Kidney capillary endothelial cell (primary cell): ENCODE measurements around the gene RAB24.
A peak's percentile ranks its signal among the peaks of the same experiment; 100 is the strongest.
"Not testable (repeated sequence)": the region's sequence is repeated elsewhere in the genome, so short reads cannot be mapped to it uniquely, and the experiment has no call there.

Experiments used
- DNase-seq: peaks from one replicate; pipeline ENCODE4 v3.0.0-alpha.2; 2018; ENCODE audit warnings: low spot score

RAB24 gene

DNA sequence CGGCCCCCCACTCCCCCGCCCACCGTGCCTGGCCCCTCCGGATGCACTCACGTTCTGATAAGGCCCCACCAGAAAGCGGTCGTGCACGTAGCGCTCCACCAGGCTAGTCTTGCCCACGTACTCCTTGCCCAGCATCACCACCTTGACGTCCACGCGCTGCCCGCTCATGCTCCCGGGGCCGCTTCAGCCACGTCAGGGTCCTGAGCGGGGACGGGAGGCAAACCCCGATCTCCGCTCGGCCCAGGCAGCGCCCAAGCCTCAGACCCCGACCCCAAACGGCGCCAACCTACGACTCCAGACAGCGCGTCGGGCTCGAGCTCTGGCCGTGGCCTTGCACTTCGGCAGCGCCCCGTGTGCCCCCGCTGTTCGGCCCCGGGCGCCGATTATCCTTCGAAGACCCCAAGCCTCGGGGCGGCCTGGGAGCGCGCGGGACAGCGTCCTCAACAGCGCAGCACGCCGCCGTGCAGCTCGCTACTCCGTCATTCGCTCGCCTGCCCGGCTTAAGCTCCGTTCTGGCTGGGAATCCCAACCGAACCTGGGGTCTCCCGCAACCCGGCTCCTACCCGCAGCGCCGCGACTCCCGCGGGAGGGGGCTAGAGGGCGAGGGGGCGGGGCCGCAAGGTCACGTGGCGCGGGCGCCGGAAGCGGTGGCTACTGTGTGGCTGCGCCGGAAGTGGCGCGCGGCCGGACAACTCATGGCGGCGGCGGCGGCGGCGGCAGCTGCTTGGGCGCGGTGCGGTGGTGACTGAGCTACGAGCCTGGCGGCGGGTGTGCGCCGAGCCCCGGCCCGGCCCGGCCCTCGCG, at the start of gene RAB24, which contains the start of gene PRELID1:
TSS of gene RAB24 (minus strand) at position 599 of the 804 bp plus-strand sequence. CDS start at position 168, 431 bp downstream.
TSS of gene PRELID1 (plus strand) at position 679 of the 804 bp plus-strand sequence. CDS start 187 bp downstream, outside the sequence.
- peak; percentile 83 for DNase-seq

DNA sequence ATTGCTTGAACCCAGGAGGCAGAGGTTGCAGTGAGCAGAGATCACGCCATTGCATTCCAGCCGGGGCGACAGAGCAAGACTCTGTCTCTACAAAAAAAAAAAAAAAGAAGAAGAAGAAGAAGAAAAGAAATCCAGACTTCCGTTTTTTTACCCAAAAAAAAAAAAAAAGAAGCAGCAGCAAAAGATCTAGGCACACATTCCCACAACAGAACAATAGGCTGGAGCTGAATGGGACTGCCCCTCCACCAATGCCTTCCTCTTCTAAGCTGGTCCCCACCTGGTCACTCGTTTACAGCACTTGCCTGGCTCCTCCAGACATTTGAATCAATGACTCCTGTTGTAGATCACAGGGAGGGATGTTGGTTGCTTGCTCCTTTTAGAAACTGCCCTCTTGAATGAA, 49.6 kb upstream of the RAB24 start:
- no peak for DNase-seq

DNA sequence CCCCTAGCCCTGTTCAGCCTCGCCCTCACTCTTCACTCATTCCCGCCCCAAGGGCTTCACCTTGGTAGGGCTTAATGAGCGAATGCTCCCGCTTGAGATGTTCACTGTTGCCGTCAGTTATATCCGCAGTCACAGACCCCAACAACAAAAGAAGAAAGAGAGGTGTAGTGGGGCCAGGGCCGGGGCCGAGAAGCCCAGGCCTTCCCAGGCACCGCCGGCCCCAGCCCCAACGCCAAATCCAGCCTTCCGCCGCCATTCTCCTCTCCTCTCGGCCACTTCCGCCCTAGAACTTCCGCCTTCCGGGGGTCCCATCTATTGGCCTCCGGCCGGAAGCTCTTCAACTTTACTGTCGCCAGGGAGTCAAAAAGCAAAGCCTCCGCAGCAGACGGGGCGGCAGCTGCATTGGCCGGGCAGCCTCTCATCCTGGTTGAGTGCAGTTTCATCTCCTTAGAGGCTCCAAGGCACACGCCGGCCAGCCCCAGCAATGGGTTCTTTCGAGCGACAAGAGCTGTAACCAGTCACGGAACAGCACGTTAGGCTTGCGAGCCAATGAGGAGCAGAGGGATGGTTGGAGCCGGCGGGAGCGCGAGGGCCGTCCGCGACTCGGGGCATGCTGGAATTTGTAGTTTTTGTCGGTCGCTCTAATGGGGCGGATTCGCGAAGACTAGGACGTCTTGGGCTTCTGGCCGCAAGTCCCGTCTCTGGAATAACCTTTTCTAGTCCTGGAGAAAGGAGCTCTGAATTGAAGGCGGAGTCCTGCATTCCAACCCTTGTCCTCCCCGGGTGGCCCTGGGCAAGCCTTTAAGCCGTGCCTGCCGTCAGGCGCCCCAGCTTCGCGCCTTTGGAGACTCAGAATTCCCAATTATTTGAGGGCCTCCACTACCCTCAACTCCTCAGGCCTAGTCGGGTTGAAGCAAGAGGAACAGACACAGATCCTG, 48.1 kb upstream of the RAB24 start, which contains the start of gene LMAN2:
TSS of gene LMAN2 (minus strand) at position 277 of the 938 bp plus-strand sequence. CDS start at position 256, 21 bp downstream.
- DNase-seq = peak; percentile 93

DNA sequence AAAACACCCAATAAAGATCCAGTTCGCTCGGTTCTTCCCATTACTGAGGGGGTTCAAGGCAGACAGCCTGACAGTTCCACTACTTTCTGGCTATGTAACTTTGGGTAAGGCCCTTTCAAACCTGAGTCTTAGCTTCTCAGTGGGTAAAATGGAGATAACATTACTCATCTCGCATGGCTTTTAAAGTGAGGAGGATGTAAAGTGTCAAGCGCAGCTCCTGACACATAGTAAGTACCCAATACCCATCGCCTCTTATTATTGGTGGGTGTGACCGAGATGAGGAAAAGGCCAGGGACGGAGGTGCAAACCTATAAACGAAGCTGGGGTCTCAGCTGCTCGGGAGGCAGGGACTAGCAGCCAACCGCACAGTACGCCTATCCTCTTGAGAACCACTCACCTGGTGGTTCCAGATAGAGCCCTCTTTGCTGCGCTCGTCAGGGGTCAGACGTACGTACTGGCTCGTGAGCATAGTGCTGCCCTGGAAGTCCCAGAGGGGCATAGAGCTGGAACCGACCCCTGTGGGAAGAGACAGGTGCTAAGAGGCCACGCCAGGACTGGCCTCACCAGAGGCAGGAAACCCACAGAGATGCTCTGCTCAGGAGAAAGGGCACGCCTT, 47.4 kb upstream of the RAB24 start:
- DNase-seq = no peak

DNA sequence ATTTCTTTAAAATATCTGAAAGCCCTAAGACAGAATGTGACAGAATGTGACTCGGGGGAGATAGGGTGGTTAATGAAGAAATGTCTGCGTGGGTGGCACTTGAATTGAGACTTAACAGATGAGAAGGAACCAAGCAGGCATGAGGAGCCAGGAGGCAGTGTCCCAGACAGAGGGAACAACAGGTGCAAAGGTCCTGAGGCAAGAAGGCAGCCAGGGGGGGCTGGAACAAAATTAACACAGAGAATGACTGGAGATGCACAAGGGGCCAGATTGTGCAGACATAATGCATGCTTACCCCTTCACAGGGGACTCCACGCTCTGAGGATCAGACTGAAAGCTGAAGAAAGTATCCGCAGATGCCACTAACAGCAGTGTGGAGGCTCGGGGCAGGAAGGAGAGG, 46.2 kb upstream of the RAB24 start:
- no peak for DNase-seq

DNA sequence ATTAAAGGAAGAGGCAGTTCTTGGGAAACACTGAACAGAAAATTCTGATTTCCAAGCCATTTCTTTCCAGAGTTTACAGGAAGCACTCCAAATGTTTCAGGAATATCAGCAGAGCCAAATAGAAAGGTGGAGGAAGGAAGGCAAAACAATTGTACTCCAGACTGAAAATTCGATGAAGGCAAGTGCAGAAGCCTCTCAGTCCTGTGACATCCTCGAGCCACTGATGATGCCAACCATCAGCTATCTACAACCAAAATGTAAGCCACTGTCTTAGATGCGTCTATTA, 45.8 kb upstream of the RAB24 start:
- DNase-seq = no peak

DNA sequence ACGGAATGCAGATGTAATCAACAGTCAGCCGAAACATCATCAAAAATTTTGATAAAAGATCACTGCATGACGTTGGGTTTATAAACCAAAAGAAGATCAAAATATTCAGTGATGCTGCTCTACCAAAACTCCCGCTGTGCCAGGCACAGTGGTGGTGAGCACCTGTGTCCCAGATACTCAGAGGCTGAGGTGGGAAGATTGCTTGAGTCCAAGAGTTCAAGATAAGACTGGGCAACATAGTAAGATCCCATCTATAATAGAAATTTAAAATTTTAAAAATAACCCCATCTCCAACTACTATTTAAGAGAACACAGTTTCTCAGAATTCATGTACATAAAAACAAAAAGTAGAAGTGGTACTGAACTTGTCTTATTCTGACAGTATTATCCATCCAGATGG, 44.2 kb upstream of the RAB24 start:
- DNase-seq = no peak

DNA sequence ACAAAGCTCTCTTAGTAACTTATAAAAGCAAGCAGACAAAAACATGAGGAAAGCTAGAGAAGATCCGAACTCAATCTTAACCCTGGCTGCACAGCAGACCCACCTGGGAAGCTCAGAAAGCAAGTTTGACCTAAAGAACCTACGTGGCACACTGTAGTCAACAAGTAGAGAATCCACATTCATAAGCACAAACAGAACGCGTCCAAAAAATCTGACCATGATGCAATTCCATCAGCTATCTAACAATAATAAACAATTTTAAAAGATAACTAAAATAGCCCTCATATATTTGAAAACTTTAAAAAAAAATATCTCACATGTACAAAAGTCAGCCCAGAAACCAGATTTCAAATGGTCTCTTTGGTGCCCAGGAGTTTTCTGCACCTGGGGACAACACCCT, 43.3 kb upstream of the RAB24 start:
- no peak for DNase-seq

DNA sequence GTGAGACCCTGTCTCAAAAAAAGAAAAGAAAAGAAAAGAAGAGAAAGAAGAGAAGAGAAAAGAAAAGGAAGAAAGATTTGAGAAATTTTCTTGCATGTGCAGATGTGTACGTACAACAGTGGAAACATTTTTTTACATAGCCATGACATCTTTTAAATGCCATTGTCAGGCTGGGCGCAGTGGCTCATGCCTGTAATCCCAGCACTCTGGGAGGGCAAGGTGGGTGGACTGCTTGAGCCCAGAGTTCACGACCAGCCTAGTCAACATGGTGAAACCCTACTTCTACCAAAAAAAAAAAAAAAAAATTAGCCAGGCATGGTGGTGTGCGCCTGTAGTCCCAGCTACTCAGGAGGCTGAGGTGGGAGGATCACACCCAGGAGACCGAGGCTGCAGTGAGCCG, 41.4 kb upstream of the RAB24 start:
- no peak for DNase-seq

DNA sequence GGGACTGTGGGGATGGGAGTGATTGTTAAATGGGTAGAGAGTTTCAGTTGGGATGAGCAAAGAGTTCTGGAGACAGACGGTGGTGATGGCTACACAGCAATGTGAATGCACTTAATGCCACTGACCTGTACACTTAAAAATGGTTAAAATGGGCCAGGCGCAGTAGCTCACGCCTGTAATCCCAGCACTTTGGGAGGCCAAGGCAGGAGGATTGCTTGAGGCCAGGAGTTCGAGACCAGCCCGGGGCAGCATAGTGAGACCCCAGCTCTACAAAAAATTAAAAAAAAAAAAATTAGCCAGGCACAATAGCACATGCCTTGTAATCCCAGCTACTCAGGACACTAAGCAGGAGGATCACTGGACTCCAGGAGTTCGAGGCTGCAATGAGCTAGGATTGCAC, 40.3 kb upstream of the RAB24 start:
- no peak for DNase-seq

DNA sequence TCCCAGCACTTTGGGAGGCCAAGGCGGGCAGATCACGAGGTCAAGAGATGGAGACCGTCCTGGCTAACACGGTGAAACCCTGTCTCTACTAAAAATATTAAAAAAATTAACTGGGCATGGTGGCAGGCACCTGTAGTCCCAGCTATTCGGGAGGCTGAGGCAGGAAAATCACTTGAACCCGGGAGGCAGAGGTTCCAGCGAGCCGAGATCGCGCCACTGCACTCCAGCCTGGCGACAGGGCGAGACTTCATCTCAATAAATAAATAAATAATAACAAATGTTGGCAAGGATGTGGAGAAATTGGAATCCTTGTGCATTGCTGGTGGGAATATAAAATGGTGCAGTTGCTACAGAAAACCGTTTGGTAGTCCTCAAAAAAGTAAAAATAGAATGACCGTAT, 39.5 kb upstream of the RAB24 start:
- not testable (repeated sequence) for DNase-seq

DNA sequence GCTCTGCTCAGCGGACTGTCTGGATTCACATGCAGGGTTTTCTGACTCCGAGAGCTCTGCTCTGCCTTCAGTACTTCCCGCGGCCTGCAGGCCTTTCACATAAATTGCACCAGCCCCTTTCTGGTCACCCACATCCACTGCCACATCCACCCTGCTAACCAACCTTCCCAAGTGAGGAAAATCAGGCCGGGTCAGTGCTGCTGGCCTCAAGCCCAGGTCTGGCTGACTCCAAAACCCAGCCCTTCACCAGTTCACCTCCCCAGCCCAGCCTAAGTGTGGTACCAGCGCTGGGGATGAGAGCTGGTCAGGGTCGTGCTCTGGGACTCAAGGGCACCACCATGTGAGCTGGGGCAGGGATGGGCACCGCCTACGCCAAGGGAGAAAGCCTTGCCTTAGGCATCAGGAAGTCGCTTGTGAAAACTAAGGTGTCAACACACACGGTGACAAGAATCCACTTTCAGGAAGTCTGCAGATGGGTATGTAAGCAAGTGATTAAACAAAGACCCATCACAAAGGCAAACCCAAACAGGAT, 35.7 kb upstream of the RAB24 start:
- DNase-seq = peak; percentile 46

DNA sequence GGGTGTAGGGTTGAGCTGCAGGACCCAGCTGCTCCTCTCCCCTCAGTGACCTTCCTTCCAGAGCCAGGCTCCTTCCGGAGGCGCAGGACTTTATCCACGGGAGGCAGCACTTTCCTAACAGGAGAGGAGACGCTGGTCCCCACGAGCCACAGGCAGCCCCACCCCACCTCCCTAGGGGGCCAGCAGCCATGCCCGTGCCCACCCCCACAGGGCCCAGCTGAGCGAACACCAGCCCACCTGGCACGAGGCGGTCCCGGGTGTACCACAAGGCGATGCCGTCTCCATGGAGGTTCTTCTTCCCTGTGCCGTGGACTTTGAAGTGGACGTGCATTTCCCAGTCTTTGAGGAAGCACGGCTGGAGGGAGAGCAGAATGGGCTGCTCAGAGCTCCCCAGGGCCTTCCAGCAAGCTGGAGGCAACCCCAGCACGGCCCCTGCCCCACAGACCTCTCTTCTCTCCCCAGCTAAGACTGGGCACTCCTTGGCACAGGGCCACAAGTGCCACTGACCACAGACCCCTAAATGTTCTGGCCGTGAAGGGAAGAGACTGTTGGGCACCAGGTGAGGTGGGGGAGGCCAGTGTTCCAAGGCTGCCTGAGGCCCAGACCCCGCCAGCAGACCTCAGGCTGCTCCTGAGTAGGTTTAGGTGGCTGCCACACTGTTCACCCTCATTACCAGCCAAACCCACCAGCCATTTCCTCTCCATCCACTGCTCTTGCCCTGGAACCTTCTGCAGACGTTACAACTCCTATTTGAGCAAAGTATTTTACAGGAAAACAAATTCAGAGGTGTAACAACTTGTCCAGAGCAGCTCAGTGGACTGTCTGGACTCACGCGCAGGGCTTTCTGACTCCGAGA, 35.0 kb upstream of the RAB24 start:
- DNase-seq = no peak

DNA sequence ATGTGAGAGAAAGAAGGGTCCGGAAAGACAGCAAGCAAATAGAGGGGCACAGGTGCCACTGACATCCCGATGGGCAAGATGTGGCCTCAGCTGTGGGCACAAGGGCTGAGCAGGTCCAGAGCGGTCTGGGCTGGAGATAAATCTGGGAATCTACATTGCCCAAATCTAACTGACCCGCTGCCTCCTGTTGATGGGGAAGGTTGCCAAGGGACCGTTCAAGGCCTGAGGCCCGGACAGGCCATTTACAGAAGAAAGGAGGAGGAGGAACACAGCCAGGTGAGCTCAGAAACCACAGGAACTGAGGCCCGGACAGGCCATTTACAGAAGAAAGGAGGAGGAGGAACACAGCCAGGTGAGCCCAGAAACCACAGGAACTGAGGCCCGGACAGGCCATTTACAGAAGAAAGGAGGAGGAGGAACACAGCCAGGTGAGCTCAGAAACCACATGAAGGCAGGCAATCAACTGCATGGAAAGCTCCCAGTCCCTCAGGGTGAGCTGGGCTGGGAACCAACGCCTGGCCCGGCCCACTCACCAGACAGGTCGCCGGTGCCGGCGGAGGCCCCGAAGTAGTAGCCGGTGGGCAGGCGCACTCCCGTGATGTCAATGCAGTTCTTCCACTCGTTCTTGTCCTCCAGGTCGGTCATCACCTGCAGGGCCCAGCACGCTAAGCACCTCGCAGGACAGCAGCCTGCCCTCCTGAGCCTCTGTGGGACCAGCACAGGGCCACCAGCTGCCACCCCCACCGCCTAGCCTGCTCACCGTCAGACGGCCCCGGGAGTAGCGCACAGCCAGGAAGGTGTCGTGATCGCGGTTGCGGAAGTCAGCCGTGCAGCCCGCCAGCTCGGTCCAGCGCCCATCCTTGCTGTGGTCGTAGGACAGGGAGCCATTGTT, 33.3 kb upstream of the RAB24 start:
- no peak for DNase-seq

DNA sequence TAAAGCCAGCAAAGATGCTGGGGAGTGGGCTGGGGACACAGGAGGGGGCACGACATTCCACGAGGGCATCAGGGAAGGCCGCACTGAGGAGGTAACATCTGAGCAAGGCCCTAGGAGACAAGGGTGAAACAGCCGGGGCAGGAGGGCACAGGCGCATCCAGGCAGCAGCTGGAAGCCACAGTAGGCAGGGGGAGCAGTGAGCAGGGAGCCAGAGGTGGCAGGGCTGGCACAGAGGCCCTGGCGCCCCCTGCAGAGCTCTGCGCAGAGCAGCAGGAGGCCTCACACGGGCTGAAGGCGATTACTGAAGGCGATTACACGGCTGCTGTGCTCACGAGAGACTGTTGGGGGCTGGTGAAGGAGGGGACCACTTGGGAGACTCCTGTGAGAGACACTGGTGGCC, 32.6 kb upstream of the RAB24 start:
- no peak for DNase-seq

DNA sequence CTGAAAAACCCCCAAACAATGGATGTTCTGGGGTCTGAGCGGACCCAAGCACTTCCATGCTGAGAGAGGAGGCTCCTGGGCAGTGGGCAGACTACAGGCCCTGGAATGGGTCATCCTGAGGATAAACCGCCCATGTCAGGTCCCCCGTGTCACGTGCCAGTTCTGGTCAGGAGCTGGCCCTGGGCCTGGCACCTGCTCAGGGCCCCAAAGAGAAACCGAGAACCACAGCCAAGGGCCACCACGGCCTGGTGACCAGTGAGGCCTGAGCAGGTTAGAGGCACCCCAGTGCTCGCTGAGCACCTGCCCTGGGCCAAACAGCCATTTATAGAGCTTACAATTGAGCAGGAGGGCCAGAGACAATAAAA, 32.2 kb upstream of the RAB24 start:
- no peak for DNase-seq

DNA sequence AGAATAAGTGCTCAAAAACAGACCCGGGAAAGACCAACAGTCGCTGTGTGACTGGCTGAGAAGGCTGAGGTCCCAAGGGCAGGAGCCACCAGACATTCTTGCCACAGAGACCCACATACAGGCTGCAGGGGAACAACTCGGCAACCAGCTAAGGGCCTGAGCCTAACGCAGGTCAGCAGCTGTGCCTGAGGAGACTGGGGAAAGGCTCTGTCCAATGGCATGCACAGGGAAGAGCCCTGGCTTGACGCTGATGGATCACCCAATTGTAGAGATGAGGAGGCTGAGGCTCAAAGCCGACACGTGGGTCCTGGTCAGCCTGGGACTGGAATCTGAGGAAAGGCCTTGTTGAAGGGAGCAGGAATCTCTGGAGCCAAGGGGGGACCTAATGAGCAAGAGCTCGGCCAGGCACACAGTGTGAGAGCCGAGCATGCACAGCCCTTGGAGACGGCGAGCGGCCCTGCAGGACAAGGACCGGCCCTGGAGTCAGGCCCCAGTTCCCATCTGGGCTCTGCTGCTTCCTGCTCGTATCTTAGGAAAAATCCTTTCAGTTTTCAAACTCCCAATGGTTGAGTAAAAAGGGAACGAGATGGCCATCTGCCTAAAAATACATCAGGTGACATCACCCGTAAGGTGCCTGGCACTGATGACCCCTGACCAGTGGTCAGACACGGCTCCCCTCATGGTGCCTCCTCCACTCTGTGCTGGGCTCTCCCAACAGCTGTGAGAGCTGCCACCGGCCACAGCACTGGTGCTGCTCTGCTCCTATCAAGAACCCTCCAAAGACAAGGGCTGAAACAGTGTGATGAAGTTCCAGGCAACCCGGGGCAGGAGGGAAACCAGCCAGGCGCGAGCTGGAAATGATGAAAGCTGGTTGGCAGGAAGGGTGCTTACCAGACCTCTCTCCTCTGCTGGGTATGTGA, 31.5 kb upstream of the RAB24 start:
- DNase-seq = no peak

DNA sequence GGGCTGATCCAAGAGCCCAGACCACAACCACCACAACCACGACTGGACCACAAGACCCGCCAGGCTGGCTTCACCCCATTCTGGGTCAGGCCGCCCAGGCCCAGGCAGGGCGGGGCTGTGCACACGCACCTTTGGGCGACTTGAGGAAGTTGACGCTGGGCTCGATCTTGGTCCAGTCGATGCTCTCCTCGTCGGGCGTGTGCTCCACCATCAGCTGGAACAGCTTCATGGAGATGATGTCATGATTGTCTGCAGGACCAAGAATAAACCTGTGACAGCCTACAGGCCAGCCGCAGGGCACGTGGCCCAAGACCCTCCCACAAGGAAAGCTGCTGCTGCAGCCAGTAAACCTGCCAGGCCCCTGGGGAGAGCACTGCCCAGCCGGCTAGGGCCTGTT, 30.6 kb upstream of the RAB24 start:
- DNase-seq = no peak

DNA sequence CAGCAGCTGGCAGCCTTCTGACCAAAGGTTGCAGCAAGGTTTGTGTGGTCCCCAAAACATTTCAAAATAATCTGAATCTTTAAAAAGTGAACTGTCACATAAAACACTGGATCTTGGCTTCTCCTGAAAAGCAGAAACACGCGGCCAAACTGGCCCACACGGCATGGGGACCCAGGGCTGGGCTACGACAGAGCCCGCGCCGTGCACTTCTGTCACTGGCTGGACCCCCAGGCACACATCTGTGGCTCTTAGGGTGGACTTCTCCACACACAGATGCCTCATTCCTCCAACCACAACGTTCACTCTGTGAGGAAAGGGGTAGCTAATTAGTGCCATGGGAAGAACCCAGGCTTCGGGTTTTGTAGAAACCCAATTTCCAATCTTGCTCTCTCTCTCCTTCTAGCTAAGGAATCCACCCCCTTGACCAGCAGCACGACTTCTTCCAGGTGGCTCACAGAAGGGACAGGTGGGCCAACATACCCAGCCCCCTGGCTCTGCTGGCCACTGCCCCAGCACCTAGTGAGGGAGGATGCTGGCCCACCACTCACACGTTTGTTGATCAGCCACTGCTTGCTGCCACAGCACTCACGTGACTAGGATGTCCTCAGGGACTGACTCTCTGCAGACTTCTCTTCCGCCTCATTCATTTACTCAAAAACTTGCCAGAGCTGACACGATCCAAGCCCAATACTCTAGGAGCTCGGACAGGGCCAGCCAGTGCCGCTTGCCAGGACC, 30.1 kb upstream of the RAB24 start:
- no peak for DNase-seq
